ENCODE measurements around the gene ANKFN1.

ANKFN1 gene

DNA sequence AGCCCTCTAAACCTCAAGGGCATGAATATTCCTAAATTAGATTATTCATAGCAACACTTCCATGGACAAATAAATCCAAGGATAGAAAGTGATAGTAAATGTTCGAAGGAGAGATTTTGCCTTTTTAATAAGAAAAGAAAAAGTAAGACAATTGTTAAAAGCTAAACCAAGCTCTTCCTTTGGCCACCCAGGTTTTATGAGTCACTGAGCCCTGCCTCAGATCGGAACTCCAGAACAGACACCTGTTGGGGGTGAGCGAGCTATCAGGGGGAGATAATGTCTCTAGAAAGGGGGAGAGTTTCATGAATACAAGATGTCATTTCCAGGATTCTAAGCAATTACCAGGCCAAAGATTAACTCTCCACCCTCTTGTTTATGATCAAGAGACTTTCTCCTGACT, 171.4 kb downstream of the ANKFN1 start:
- H3K36me3 ChIP-seq (ENCODE audit: low read depth) = no peaks in the 10 kb centered on the region
- no peak overlapping the region for H3K27ac ChIP-seq (ENCODE audit: poor library complexity, severe bottlenecking)
- peaks cover 53% of the 10 kb centered on the region for H3K27me3 ChIP-seq (ENCODE audit: insufficient read depth, poor library complexity, severe bottlenecking)
- no peaks in the 10 kb centered on the region for H3K4me1 ChIP-seq (ENCODE audit: insufficient read depth, poor library complexity, severe bottlenecking)
- ATAC-seq (ENCODE audit: low read depth) (no peak), DNase-seq (ENCODE audit: low spot score) (no peak)
- TF ChIP-seq, protein P1, sequence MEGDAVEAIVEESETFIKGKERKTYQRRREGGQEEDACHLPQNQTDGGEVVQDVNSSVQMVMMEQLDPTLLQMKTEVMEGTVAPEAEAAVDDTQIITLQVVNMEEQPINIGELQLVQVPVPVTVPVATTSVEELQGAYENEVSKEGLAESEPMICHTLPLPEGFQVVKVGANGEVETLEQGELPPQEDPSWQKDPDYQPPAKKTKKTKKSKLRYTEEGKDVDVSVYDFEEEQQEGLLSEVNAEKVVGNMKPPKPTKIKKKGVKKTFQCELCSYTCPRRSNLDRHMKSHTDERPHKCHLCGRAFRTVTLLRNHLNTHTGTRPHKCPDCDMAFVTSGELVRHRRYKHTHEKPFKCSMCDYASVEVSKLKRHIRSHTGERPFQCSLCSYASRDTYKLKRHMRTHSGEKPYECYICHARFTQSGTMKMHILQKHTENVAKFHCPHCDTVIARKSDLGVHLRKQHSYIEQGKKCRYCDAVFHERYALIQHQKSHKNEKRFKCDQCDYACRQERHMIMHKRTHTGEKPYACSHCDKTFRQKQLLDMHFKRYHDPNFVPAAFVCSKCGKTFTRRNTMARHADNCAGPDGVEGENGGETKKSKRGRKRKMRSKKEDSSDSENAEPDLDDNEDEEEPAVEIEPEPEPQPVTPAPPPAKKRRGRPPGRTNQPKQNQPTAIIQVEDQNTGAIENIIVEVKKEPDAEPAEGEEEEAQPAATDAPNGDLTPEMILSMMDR (IDR thresholded peaks at IDR 0.05; ENCODE audit: poor library complexity, severe bottlenecking) = no peak
- no peaks in the 10 kb centered on the region for H3K9me3 ChIP-seq (ENCODE audit: severe bottlenecking)
- no peak overlapping the region for H3K4me3 ChIP-seq (ENCODE audit: severe bottlenecking)

DNA sequence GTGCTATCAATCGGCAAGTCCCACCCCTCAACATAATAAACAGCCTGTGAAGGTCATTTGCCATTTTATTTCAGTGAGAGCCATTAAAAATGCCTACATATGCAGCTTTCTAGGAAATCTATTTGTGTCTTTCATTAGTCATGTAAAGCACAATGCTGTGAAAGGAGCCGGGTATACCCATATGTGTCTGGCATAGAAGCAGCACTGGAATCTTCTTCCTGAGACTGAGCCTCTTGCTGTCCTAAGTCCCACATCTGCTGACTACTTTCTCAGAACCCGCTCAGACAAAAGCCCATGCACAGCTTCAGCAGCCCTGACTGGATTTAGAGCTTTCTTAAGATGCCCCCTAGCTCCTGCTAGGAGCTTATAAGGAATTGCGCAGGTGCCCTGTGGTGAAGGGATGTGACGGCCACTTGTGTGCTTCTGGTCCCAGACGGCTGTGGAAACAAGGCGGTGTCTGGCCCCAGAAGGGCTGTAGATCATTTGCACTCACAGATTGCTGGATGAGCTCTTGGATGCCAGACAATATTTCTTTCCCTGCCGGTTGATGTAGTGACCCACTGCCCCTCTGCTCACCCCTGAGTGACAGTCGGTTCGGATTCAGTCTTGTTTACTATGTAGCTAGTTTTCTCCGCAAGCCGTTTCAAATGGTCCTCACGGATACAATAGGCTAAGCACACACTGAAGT, 172.2 kb downstream of the ANKFN1 start:
- ATAC-seq (ENCODE audit: low read depth) (no peak), DNase-seq (ENCODE audit: low spot score) (no peak)
- Histone ChIP-seq H3K9me3 (ENCODE audit: severe bottlenecking) (no peaks in the 10 kb centered on the region), H3K36me3 (ENCODE audit: low read depth) (no peaks in the 10 kb centered on the region), H3K27ac (ENCODE audit: poor library complexity, severe bottlenecking) (no peak overlapping the region), H3K4me1 (ENCODE audit: insufficient read depth, poor library complexity, severe bottlenecking) (no peaks in the 10 kb centered on the region), H3K27me3 (ENCODE audit: insufficient read depth, poor library complexity, severe bottlenecking) (peaks cover 47% of the 10 kb centered on the region), H3K4me3 (ENCODE audit: severe bottlenecking) (no peak overlapping the region)
- TF ChIP-seq, protein P1 (IDR thresholded peaks at IDR 0.05; ENCODE audit: poor library complexity, severe bottlenecking) = no peak

DNA sequence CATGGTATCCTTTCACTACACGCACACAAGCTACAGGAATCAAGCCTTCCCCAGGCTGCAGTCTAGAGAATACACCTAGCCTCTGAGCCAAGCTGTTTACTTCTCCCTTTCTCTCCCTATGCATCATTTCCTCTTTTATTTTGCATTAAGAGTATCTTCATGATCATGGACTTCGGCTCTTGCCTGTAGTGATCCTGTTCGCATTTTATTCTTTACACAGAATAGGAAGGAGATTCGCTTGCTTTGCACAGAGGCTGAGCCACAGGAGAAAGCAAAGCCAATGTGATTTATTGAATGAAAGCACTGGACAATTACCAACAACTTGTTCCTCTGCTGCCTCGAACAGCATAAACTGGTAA, 172.7 kb downstream of the ANKFN1 start:
- DNase-seq (ENCODE audit: low spot score) = no peak
- Histone ChIP-seq H3K4me1 (ENCODE audit: insufficient read depth, poor library complexity, severe bottlenecking) (no peaks in the 10 kb centered on the region), H3K27me3 (ENCODE audit: insufficient read depth, poor library complexity, severe bottlenecking) (peaks cover 41% of the 10 kb centered on the region), H3K4me3 (ENCODE audit: severe bottlenecking) (no peak overlapping the region), H3K27ac (ENCODE audit: poor library complexity, severe bottlenecking) (no peak overlapping the region), H3K36me3 (ENCODE audit: low read depth) (no peaks in the 10 kb centered on the region), H3K9me3 (ENCODE audit: severe bottlenecking) (no peaks in the 10 kb centered on the region)
- TF ChIP-seq, protein P1 (IDR thresholded peaks at IDR 0.05; ENCODE audit: poor library complexity, severe bottlenecking) = no peak
- no peak; the same call in 2 of the 3 replicates for ATAC-seq (ENCODE audit: low read depth)

DNA sequence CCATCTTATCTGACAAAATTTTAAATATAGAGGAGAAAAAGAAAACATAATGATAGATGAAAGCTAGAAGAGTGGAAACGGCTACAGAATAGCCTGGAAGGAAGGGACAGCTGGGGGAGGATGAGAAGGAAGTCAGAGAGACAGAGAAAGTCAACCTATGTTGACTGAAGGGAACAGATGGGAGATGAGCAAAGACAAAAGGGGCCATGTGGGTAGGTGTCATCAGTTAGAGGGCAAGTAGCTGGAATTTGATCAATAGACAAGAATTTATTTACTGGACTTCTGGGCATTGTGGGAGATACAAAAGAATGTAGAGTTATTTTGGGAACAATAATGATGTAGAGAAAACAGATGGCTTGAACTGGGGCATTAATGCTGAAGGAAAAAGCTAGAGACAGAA, 194.4 kb downstream of the ANKFN1 start:
- Histone ChIP-seq H3K36me3 (ENCODE audit: low read depth) (no peaks in the 10 kb centered on the region), H3K27me3 (ENCODE audit: insufficient read depth, poor library complexity, severe bottlenecking) (no peaks in the 10 kb centered on the region), H3K27ac (ENCODE audit: poor library complexity, severe bottlenecking) (no peak overlapping the region), H3K4me3 (ENCODE audit: severe bottlenecking) (no peak overlapping the region), H3K9me3 (ENCODE audit: severe bottlenecking) (no peaks in the 10 kb centered on the region), H3K4me1 (ENCODE audit: insufficient read depth, poor library complexity, severe bottlenecking) (no peaks in the 10 kb centered on the region)
- ATAC-seq (ENCODE audit: low read depth) = no peak
- no peak for DNase-seq (ENCODE audit: low spot score)
- TF ChIP-seq, protein P1 (IDR thresholded peaks at IDR 0.05; ENCODE audit: poor library complexity, severe bottlenecking) = no peak

DNA sequence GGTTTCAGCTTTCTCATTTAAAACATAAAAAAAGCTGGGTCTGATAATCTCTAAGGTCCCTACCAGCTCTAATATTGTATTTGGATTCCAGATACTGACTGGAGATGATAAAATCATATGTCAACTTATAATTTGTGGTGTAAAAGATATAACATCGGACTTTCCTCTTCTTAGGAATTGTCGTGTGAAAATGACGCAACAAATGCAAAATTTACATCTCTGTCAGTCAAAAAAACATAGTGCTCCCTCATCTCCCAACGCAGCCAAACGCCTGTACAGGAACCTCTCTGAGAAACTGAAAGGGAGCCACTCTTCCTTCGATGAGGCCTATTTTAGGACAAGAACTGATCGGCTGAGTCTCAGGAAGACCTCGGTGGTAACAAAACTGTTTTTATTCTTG, 197.3 kb downstream of the ANKFN1 start:
- TF ChIP-seq, protein P1 (IDR thresholded peaks at IDR 0.05; ENCODE audit: poor library complexity, severe bottlenecking) = no peak
- H3K9me3 ChIP-seq (ENCODE audit: severe bottlenecking) = no peaks in the 10 kb centered on the region
- H3K27ac ChIP-seq (ENCODE audit: poor library complexity, severe bottlenecking) = no peak overlapping the region
- no peaks in the 10 kb centered on the region for H3K4me1 ChIP-seq (ENCODE audit: insufficient read depth, poor library complexity, severe bottlenecking)
- H3K4me3 ChIP-seq (ENCODE audit: severe bottlenecking) = no peak overlapping the region
- no peaks in the 10 kb centered on the region for H3K27me3 ChIP-seq (ENCODE audit: insufficient read depth, poor library complexity, severe bottlenecking)
- no peak for ATAC-seq (ENCODE audit: low read depth)
- no peaks in the 10 kb centered on the region for H3K36me3 ChIP-seq (ENCODE audit: low read depth)
- DNase-seq (ENCODE audit: low spot score) = no peak
